Endothelial cell of umbilical vein (primary cell): ENCODE results near the gene CIROP. TPM values are rescaled to one million over a fixed set of nuclear protein-coding genes. Genes with fewer than 3 reads are reported as not detected.
"Not testable (repeated sequence)": the region's sequence is repeated elsewhere in the genome, so short reads cannot be mapped to it uniquely, and the experiment has no call there.

Source experiments
- BruUV-seq: library from RNA; stranded (reverse); fragments of 400-500 nt; replicated peaks from 2 replicates; lab custom pipeline; 2021; lab: Mats Ljungman, UMichigan
- CTCF ChIA-PET: fragments of 300-600, 350-600 bp; sonication (Branson Sonifier 250); formaldehyde crosslinking; loops from one replicate; lab custom pipeline; 2021; ENCODE audit warnings: antibody characterized with exemption, inconsistent platforms; lab: Charles Lee
- POLR2A ChIA-PET: fragments of 300-600, 350-600 bp; sonication (Branson Sonifier 250); formaldehyde crosslinking; loops from one replicate; lab custom pipeline; 2021; ENCODE audit warnings: antibody characterized with exemption, inconsistent platforms; lab: Charles Lee
- DNase-seq: peaks from one replicate; pipeline ENCODE4 v3.0.0-alpha.2; 2011; ENCODE audit warnings: low read depth, low spot score
- FAIRE-seq: peaks from 2 replicates; lab custom pipeline; 2011; peaks lifted over from hg19 to GRCh38; lab: Jason Lieb, UNC
- H2AFZ ChIP-seq: 2 replicates; pipeline ENCODE4 v1.6.0; 2012; ENCODE audit warnings: low read depth, low read length, control low read depth, inconsistent platforms
- H3K27ac ChIP-seq: 2 replicates; pipeline ENCODE4 v1.5.1; 2011; ENCODE audit warnings: low read depth, mild to moderate bottlenecking, control low read depth, low read length, moderate library complexity; ENCODE audit not compliant: insufficient read depth
- H3K27me3 ChIP-seq, 2 experiments: 2 replicates each; pipeline versions ENCODE4 v1.6.0 to v1.6.1; 2011; ENCODE audit warnings: low read length in 2 of 2, mixed read lengths in 1 of 2; ENCODE audit not compliant: control insufficient read depth in 2 of 2, insufficient read depth in 2 of 2
- H3K36me3 ChIP-seq, 2 experiments: 2 replicates in 1 of 2; 3 replicates in 1 of 2; pipeline ENCODE4 v1.5.1; 2011; ENCODE audit warnings: low read length in 2 of 2, mild to moderate bottlenecking in 1 of 2, moderate library complexity in 1 of 2; ENCODE audit not compliant: control insufficient read depth in 2 of 2, insufficient read depth in 2 of 2; ENCODE audit errors: extremely low read depth in 1 of 2
- H3K4me1 ChIP-seq: 3 replicates; pipeline ENCODE4 v1.5.1; 2011; ENCODE audit warnings: mild to moderate bottlenecking, low read length; ENCODE audit not compliant: control insufficient read depth, insufficient read depth; ENCODE audit errors: extremely low read depth
- H3K4me2 ChIP-seq: 2 replicates; pipeline ENCODE4 v1.6.1; 2011; ENCODE audit warnings: low read length, control low read depth, mixed read lengths; ENCODE audit not compliant: insufficient read depth
- H3K4me3 ChIP-seq, 3 experiments: fragments of 200-600 bp in 1 of 3; sonication (generic), shearing (Covaris generic) in 1 of 3; replicated peaks in 1 of 3; 2 replicates each; pipeline ENCODE4 v1.5.1; 2011 to 2016; ENCODE audit warnings: control low read depth in 3 of 3, low read length in 3 of 3, mild to moderate bottlenecking in 2 of 3, inconsistent platforms in 1 of 3, low read depth in 1 of 3, moderate library complexity in 1 of 3; ENCODE audit not compliant: insufficient read depth in 1 of 3
- H3K79me2 ChIP-seq: 2 replicates; pipeline ENCODE4 v1.6.0; 2012; ENCODE audit warnings: low read length, inconsistent platforms; ENCODE audit not compliant: control insufficient read depth, insufficient read depth
- H3K9ac ChIP-seq: replicated peaks from 2 replicates; pipeline ENCODE3; 2011; ENCODE audit warnings: low read length, control low read depth; ENCODE audit not compliant: insufficient read depth; ENCODE audit errors: extremely low read depth
- H3K9me1 ChIP-seq: replicated peaks from 3 replicates; pipeline ENCODE4 v1.6.0; 2011; ENCODE audit warnings: mild to moderate bottlenecking, low read length; ENCODE audit not compliant: control insufficient read depth, insufficient read depth; ENCODE audit errors: extremely low read depth
- H3K9me3 ChIP-seq: replicated peaks from 2 replicates; pipeline ENCODE4 v1.5.1; 2012; ENCODE audit warnings: low read length, inconsistent platforms; ENCODE audit not compliant: control insufficient read depth, insufficient read depth
- H4K20me1 ChIP-seq: replicated peaks from 2 replicates; pipeline ENCODE3; 2011; ENCODE audit warnings: mild to moderate bottlenecking, low read length; ENCODE audit not compliant: control insufficient read depth, insufficient read depth; ENCODE audit errors: extremely low read depth
- EZH2 ChIP-seq: IDR thresholded peaks from 2 replicates; pipeline ENCODE4 v1.6.1; 2012; ENCODE audit warnings: borderline replicate concordance, low read depth, mild to moderate bottlenecking, moderate library complexity, low read length, inconsistent platforms; ENCODE audit not compliant: severe bottlenecking
- dilution Hi-C: fragments of 300-500 bp; cut with MboI; formaldehyde crosslinking; loops from one replicate; pipeline ENCODE4 v1.15.0; 2019; ENCODE audit warnings: low sequenced_read_pairs; ENCODE audit not compliant: extremely low pct_ligation_motif_present
- intact Hi-C: fragments of 100-400 bp; cut with micrococcal nuclease; formaldehyde crosslinking; loops from one replicate; pipeline ENCODE4 v1.10.0; 2022
- polyA plus RNA-seq, 4 experiments: library from polyadenylated mRNA; depleted of rRNA in 3 of 4; stranded (reverse) in 3 of 4; unstranded in 1 of 4; fragments of >200 nt; gene quantifications; 2 replicates each; pipeline versions ENCODE4 v1.2.1 to v1.2.3, GENCODE V29; 2011 to 2012; ENCODE audit warnings: missing spikeins in 1 of 4
- total RNA-seq: library from RNA; stranded (reverse); gene quantifications from 2 replicates; pipeline ENCODE4 v1.2.3, GENCODE V29; 2021

CIROP gene
- total and polyA plus RNA-seq, 2 donors (not counting 3 experiments of a cell fraction or from before 2014, with no cell fraction given) = not detected

DNA sequence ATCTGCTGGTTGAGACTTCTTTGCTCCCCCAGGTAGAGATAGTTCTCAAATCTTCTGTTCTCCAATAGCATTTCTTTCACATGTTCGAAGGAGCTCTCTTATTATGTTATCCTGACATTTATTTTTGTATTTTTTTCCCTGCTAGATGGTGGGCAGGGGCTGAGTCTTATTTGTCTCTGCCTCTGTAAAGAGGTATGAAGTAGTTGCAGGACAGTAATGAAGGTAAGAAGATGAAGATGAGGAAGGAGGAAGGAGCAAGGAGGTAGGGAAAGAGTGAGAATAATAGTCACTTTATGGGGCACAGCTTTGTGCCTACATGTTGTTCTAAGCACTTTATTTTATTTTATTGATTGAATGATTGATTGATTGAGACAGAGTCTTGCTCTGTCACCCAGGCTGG lies 5.0 kb upstream of the CIROP start:
- intact Hi-C loops = loop anchor here (1.0 to 5.0 kb wide), 4 partner anchors 32 to 117 kb away; no protein-coding TSS in a partner anchor

DNA sequence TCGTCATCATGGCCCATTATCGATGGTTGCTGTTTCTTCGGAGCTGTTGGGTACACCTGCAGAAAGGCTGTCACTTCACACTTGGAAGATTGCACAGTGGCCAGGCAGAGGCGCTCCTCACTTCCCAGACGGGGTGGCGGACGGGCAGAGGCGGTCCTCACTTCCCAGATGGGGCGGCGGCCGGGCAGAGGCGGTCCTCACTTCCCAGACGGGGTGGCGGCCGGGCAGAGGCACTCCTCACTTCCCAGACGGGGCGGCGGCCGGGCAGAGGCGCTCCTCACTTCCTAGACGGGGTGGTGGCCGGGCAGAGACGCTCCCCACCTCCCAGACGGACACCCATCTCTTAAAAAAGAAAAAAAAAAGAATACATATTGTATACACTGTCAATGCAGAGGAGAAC lies 3.4 kb upstream of the CIROP start:
- POLR2A ChIA-PET, H3K36me3 ChIP-seq, H3K27ac ChIP-seq, H3K9me3 ChIP-seq, FAIRE-seq, DNase-seq, H3K4me1 ChIP-seq, H2AFZ ChIP-seq, H3K79me2 ChIP-seq, BruUV-seq, H3K4me2 ChIP-seq, H3K9ac ChIP-seq, H4K20me1 ChIP-seq, H3K9me1 ChIP-seq, H3K4me3 ChIP-seq, dilution Hi-C loops: not testable (repeated sequence)
- intact Hi-C loops = loop anchor here (5.0 kb wide), 1 partner anchor 116 kb away; no protein-coding TSS in a partner anchor
- peaks cover 9 to 10% of the 10 kb centered on the region in 2 experiments for H3K27me3 ChIP-seq
- CTCF ChIA-PET = interaction anchor here (1.1 to 6.7 kb wide), 9 partner anchors 13 to 121 kb away, joined by 7 to 141 read pairs (median 16); partner anchors contain the start of genes ACIN1 and C14orf119

More for the DNA sequence above, 5.0 kb upstream of the CIROP start:
- Histone ChIP-seq H3K27ac (no peak overlapping the region), H3K27me3 (peaks cover 9 to 10% of the 10 kb centered on the region in 2 experiments), H3K4me1 (peaks cover 5% of the 10 kb centered on the region), H3K4me2 (no peak overlapping the region), H3K9ac (no peak overlapping the region), H4K20me1 (no peaks in the 10 kb centered on the region), H3K79me2 (no peaks in the 10 kb centered on the region), H3K9me3 (no peaks in the 10 kb centered on the region), H3K9me1 (no peaks in the 10 kb centered on the region), H2AFZ (no peak overlapping the region), H3K4me3 (no peak overlapping the region), H3K36me3 (no peaks in the 10 kb centered on the region)
- no peak for FAIRE-seq
- POLR2A ChIA-PET = interaction anchor here (1.0 to 1.2 kb wide), 2 partner anchors 15 to 38 kb away, joined by 3 to 4 read pairs; partner anchors contain the start of genes ACIN1 and C14orf119
- dilution Hi-C loops = no loop called here
- no peak for TF ChIP-seq EZH2
- CTCF ChIA-PET = interaction anchor here (0.7 to 6.7 kb wide), 17 partner anchors 11 to 136 kb away, joined by 3 to 141 read pairs (median 8); partner anchors contain the start of genes ACIN1, C14orf119 and CDH24
- no peak for DNase-seq
- no TSS peak for BruUV-seq

DNA sequence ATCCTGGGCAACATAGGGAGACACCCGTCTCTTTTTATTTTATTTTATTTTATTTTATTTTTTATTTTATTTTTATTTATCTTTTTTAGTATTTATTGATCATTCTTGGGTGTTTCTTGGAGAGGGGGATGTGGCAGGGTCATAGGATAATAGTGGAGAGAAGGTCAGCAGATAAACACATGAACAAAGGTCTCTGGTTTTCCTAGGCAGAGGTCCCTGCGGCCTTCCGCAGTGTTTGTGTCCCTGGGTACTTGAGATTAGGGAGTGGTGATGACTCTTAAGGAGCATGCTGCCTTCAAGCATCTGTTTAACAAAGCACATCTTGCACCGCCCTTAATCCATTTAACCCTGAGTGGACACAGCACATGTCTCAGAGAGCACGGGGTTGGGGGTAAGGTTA lies 2.8 kb upstream of the CIROP start:
- BruUV-seq, H3K36me3 ChIP-seq, H3K9me1 ChIP-seq, DNase-seq, H4K20me1 ChIP-seq, FAIRE-seq, H3K9me3 ChIP-seq, H3K79me2 ChIP-seq, H3K27ac ChIP-seq, H2AFZ ChIP-seq, H3K9ac ChIP-seq, H3K4me3 ChIP-seq, POLR2A ChIA-PET, H3K4me1 ChIP-seq, dilution Hi-C loops, H3K4me2 ChIP-seq: not testable (repeated sequence)
- peaks cover 9 to 10% of the 10 kb centered on the region in 2 experiments for H3K27me3 ChIP-seq
- CTCF ChIA-PET = interaction anchor here (6.7 kb wide), 1 partner anchor 120 kb away, joined by 69 read pairs; no protein-coding TSS in a partner anchor
- intact Hi-C loops = loop anchor here (5.0 kb wide), 1 partner anchor 115 kb away; no protein-coding TSS in a partner anchor
